ENCODE data around the gene TDRD9. TPM values are rescaled to one million over a fixed set of nuclear protein-coding genes. Genes with fewer than 3 reads are reported as not detected.

TDRD9 gene
- total RNA-seq, 1 experiment from 2014 or later = not detected

GRCh38 chr14:104030958-104031357, 102.7 kb downstream of the TDRD9 start:
- Histone ChIP-seq H3K9me3 (ENCODE audit: control insufficient read depth, insufficient read depth, low read depth, low read length) (no peaks in the 10 kb centered on the region), H3K4me3 (ENCODE audit: low read depth in 2 of 2, low read length in 2 of 2) (no peak overlapping the region), H3K4me1 (ENCODE audit: control insufficient read depth, insufficient read depth, low read length) (no peaks in the 10 kb centered on the region), H3K27ac (ENCODE audit: low read length) (no peak overlapping the region), H3K27me3 (ENCODE audit: control insufficient read depth, insufficient read depth, low read length) (peaks cover 4% of the 10 kb centered on the region; the same call in 1 of the 2 replicates), H3K36me3 (ENCODE audit: control insufficient read depth, insufficient read depth, low read length) (no peaks in the 10 kb centered on the region; the same call in 1 of the 2 replicates)
- no peak for ATAC-seq
- CTCF ChIA-PET = interaction anchor here (0.7 kb wide), 1 partner anchor 107 kb away, joined by 4 read pairs; no protein-coding TSS in a partner anchor
- TF ChIP-seq TCF7L2 (IDR thresholded peaks at IDR 0.05; ENCODE audit: low read depth, low read length) = no peak
- TF ChIP-seq SIN3A (IDR thresholded peaks at IDR 0.05; ENCODE audit: borderline replicate concordance, insufficient read depth, low read depth, low read length) = no peak
- TF ChIP-seq, protein P1, sequence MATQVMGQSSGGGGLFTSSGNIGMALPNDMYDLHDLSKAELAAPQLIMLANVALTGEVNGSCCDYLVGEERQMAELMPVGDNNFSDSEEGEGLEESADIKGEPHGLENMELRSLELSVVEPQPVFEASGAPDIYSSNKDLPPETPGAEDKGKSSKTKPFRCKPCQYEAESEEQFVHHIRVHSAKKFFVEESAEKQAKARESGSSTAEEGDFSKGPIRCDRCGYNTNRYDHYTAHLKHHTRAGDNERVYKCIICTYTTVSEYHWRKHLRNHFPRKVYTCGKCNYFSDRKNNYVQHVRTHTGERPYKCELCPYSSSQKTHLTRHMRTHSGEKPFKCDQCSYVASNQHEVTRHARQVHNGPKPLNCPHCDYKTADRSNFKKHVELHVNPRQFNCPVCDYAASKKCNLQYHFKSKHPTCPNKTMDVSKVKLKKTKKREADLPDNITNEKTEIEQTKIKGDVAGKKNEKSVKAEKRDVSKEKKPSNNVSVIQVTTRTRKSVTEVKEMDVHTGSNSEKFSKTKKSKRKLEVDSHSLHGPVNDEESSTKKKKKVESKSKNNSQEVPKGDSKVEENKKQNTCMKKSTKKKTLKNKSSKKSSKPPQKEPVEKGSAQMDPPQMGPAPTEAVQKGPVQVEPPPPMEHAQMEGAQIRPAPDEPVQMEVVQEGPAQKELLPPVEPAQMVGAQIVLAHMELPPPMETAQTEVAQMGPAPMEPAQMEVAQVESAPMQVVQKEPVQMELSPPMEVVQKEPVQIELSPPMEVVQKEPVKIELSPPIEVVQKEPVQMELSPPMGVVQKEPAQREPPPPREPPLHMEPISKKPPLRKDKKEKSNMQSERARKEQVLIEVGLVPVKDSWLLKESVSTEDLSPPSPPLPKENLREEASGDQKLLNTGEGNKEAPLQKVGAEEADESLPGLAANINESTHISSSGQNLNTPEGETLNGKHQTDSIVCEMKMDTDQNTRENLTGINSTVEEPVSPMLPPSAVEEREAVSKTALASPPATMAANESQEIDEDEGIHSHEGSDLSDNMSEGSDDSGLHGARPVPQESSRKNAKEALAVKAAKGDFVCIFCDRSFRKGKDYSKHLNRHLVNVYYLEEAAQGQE (IDR thresholded peaks at IDR 0.05; ENCODE audit: insufficient read depth in 1 of 2, low read depth in 2 of 2, low read length in 1 of 2) = no peak
- TF ChIP-seq POLR2AphosphoS5 (IDR thresholded peaks at IDR 0.05; ENCODE audit: low read depth, low read length) = no peak
- no TSS peak for BruUV-seq (replicated peaks)
- in situ Hi-C loops (cut with HindIII; ENCODE audit: low pct_unique_long_range_greater_than_20kb, low sequenced_read_pairs) (no loop called here), intact Hi-C loops (cut with micrococcal nuclease; ENCODE audit: unreplicated experiment) (no loop called here)
- POLR2A ChIA-PET = no interaction called here
- no peak for DNase-seq (ENCODE audit: low read depth, low spot score)

- H3K27ac ChIP-seq (ENCODE audit: low read length) = no peak overlapping the region
- H3K36me3 ChIP-seq (ENCODE audit: control insufficient read depth, insufficient read depth, low read length) = no peaks in the 10 kb centered on the region; the same call in 1 of the 2 replicates
- TF ChIP-seq SIN3A (IDR thresholded peaks at IDR 0.05; ENCODE audit: borderline replicate concordance, insufficient read depth, low read depth, low read length) (no peak), CTCF (IDR thresholded peaks at IDR 0.05) (no peak)
- TF ChIP-seq, protein P1 (IDR thresholded peaks at IDR 0.05; ENCODE audit: insufficient read depth in 1 of 2, low read depth in 2 of 2, low read length in 1 of 2) = no peak
- in situ Hi-C loops (cut with HindIII; ENCODE audit: low pct_unique_long_range_greater_than_20kb, low sequenced_read_pairs) (no loop called here), intact Hi-C loops (cut with micrococcal nuclease; ENCODE audit: unreplicated experiment) (no loop called here)
- no peaks in the 10 kb centered on the region for H3K4me1 ChIP-seq (ENCODE audit: control insufficient read depth, insufficient read depth, low read length)
- POLR2A ChIA-PET = no interaction called here
- CTCF ChIA-PET = interaction anchor here (0.7 kb wide), 1 partner anchor 106 kb away, joined by 4 read pairs; no protein-coding TSS in a partner anchor
- peaks cover 4% of the 10 kb centered on the region; the same call in 1 of the 2 replicates for H3K27me3 ChIP-seq (ENCODE audit: control insufficient read depth, insufficient read depth, low read length)
- no peaks in the 10 kb centered on the region for H3K9me3 ChIP-seq (ENCODE audit: control insufficient read depth, insufficient read depth, low read depth, low read length)
- DNase-seq (ENCODE audit: low read depth, low spot score) (no peak), ATAC-seq (no peak)
- no TSS peak for BruUV-seq (replicated peaks)
- no peak overlapping the region for H3K4me3 ChIP-seq (ENCODE audit: low read depth in 2 of 2, low read length in 2 of 2)
These were observed 103.1 kb downstream of the TDRD9 start for GRCh38 chr14:104031384-104031783.

All from Panc1 (cell line).